Measurements from ENCODE around the gene RECK. TPM values are rescaled to one million over a fixed set of nuclear protein-coding genes. Genes with fewer than 3 reads are reported as not detected.

The RECK gene
- polyA plus RNA-seq, 1 donor: 9.1 TPM

DNA sequence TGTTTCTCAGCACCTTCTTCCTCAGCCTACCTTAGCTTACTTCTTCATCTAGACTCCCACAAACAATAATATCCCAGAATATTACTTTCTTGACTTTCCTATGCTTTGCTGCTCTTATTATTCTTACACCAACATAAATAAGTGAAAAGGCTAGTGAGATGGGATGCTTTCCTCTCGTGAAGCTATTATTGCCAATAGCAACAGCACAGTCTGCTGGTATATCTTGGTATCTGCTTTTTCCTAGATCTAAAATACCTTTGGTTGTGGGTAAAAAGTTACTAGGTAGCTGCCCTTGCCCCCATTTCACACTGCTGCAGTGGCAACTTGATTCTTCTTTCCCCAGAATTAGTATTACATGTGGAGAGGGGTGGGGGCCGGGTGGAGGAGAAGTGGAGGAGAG, 73.7 kb downstream of the RECK start:
- no peaks in the 10 kb centered on the region for H3K36me3 ChIP-seq (ENCODE audit: control insufficient read depth, insufficient read depth, low read length)
- no peak overlapping the region for H3K4me3 ChIP-seq (ENCODE audit: low read length)
- no peaks in the 10 kb centered on the region for H3K4me1 ChIP-seq (ENCODE audit: control insufficient read depth, insufficient read depth, low read length)
- H3K27me3 ChIP-seq (ENCODE audit: control insufficient read depth, insufficient read depth, low read length): no peaks in the 10 kb centered on the region
- no peak for DNase-seq
- WGBS (ENCODE audit: insufficient coverage, low lambda C conversion rate): no CpG with 5 or more reads among the region's 2 CpGs
- no peak overlapping the region for H3K27ac ChIP-seq (ENCODE audit: low read length)
- no peaks in the 10 kb centered on the region for H3K9me3 ChIP-seq (ENCODE audit: control insufficient read depth, low read depth, low read length)

DNA sequence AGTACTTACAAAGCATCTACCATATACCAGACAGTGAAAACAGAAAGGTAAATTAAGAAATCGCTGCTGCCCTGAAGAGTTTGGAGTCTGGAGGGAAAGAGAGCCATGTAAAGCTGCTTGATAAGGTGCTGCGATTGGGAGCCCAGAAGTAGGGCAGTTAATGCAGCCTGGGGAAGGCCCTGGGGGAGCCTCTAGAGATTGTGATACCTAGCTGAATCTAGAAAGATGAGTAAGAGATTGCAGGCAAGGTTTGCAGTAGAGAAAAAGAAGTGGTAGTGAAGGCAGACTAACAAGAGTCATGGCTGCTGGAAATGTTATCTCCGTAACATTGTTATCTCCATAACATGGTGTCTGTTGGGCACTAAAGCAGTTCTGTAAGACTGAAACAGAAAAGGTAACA, 75.8 kb downstream of the RECK start:
- no peak overlapping the region for H3K4me3 ChIP-seq (ENCODE audit: low read length)
- no peak for DNase-seq
- no peaks in the 10 kb centered on the region for H3K36me3 ChIP-seq (ENCODE audit: control insufficient read depth, insufficient read depth, low read length)
- 100% methylated on average over 1 of the region's 3 CpGs for WGBS (ENCODE audit: insufficient coverage, low lambda C conversion rate)
- no peak overlapping the region for H3K27ac ChIP-seq (ENCODE audit: low read length)
- H3K4me1 ChIP-seq (ENCODE audit: control insufficient read depth, insufficient read depth, low read length): no peaks in the 10 kb centered on the region
- no peaks in the 10 kb centered on the region for H3K9me3 ChIP-seq (ENCODE audit: control insufficient read depth, low read depth, low read length)
- H3K27me3 ChIP-seq (ENCODE audit: control insufficient read depth, insufficient read depth, low read length): no peaks in the 10 kb centered on the region

- Histone ChIP-seq H3K36me3 (ENCODE audit: control insufficient read depth, insufficient read depth, low read length) (no peaks in the 10 kb centered on the region), H3K27ac (ENCODE audit: low read length) (no peak overlapping the region), H3K27me3 (ENCODE audit: control insufficient read depth, insufficient read depth, low read length) (no peaks in the 10 kb centered on the region), H3K4me3 (ENCODE audit: low read length) (no peak overlapping the region), H3K9me3 (ENCODE audit: control insufficient read depth, low read depth, low read length) (no peaks in the 10 kb centered on the region), H3K4me1 (ENCODE audit: control insufficient read depth, insufficient read depth, low read length) (no peaks in the 10 kb centered on the region)
- WGBS (ENCODE audit: insufficient coverage, low lambda C conversion rate): no CpG with 5 or more reads among the region's 2 CpGs
- no peak for DNase-seq
These were observed 77.3 kb downstream of the RECK start for GRCh38 chr9:36113999-36114398.

DNA sequence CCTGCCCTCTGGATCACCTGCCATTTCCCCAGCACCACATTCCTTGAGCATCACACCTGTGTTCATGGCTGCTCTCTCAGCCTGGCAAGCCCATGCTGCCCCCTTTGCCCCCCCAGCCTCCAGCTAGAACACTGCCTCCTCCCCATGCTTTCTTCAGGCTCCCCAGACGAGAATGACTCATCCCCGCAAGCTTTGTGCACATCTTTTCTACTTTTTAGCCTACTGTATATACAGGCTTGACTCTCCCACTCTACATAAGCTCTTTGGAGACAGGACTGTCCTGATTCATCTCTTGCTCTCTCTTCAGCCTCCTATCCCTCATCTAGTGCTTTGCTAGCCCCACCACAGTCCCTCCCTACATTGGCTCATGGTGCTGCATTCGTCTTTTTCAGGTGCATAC, 79.9 kb downstream of the RECK start:
- Histone ChIP-seq H3K4me1 (ENCODE audit: control insufficient read depth, insufficient read depth, low read length) (no peaks in the 10 kb centered on the region), H3K9me3 (ENCODE audit: control insufficient read depth, low read depth, low read length) (no peaks in the 10 kb centered on the region), H3K4me3 (ENCODE audit: low read length) (no peak overlapping the region), H3K36me3 (ENCODE audit: control insufficient read depth, insufficient read depth, low read length) (peaks cover 2% of the 10 kb centered on the region), H3K27ac (ENCODE audit: low read length) (no peak overlapping the region), H3K27me3 (ENCODE audit: control insufficient read depth, insufficient read depth, low read length) (no peaks in the 10 kb centered on the region)
- DNase-seq: no peak
- no CpG with 5 or more reads among the region's 3 CpGs for WGBS (ENCODE audit: insufficient coverage, low lambda C conversion rate)

DNA sequence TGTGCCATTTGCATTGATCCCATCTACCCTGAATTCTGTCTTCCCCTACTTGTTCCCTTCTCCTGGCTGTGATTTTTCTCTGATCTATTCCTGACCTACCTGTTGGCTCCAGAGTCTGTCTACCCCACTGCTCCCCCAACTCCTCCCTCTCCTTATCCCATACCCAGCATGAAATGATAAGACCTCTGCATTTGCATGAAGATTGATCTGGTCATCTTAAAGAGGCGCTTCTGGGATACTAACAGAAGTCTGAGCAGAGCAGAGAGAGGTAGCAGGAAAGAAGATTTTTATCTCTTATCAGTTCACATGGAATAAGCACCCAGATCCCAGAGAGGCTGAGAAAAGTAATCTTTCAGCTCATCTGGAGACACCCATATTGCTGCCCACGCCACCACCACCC, 81.5 kb downstream of the RECK start:
- no peaks in the 10 kb centered on the region for H3K9me3 ChIP-seq (ENCODE audit: control insufficient read depth, low read depth, low read length)
- no peaks in the 10 kb centered on the region for H3K4me1 ChIP-seq (ENCODE audit: control insufficient read depth, insufficient read depth, low read length)
- no peak overlapping the region for H3K27ac ChIP-seq (ENCODE audit: low read length)
- peaks cover 6% of the 10 kb centered on the region for H3K36me3 ChIP-seq (ENCODE audit: control insufficient read depth, insufficient read depth, low read length)
- no CpG with 5 or more reads among the region's 2 CpGs for WGBS (ENCODE audit: insufficient coverage, low lambda C conversion rate)
- H3K27me3 ChIP-seq (ENCODE audit: control insufficient read depth, insufficient read depth, low read length): no peaks in the 10 kb centered on the region
- no peak overlapping the region for H3K4me3 ChIP-seq (ENCODE audit: low read length)
- DNase-seq: no peak

DNA sequence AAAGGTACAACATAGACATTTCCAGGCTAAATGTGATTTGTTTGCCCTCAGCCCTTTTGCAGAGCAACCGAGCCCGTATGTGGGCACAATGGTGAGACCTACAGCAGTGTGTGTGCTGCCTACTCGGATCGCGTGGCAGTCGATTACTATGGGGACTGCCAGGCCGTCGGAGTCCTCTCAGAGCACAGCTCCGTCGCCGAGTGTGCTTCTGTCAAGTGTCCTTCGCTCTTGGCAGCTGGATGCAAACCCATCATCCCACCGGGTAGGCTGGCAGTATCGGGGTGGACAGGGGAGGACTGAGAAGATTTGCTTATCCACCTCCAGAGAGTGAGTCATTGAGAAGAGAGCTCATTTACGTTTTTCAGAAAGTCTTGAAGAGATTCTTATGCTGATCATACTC, 82.0 kb downstream of the RECK start:
- WGBS (ENCODE audit: insufficient coverage, low lambda C conversion rate): no CpG with 5 or more reads among the region's 15 CpGs
- H3K36me3 ChIP-seq (ENCODE audit: control insufficient read depth, insufficient read depth, low read length): peaks cover 6% of the 10 kb centered on the region

GRCh38 chr9:36119476-36119875, 82.8 kb downstream of the RECK start:
- Histone ChIP-seq H3K36me3 (ENCODE audit: control insufficient read depth, insufficient read depth, low read length) (peaks cover 6% of the 10 kb centered on the region), H3K4me1 (ENCODE audit: control insufficient read depth, insufficient read depth, low read length) (no peaks in the 10 kb centered on the region)

More for the DNA sequence above, 82.0 kb downstream of the RECK start:
- Histone ChIP-seq H3K4me3 (ENCODE audit: low read length) (no peak overlapping the region), H3K27me3 (ENCODE audit: control insufficient read depth, insufficient read depth, low read length) (no peaks in the 10 kb centered on the region), H3K9me3 (ENCODE audit: control insufficient read depth, low read depth, low read length) (no peaks in the 10 kb centered on the region), H3K27ac (ENCODE audit: low read length) (no peak overlapping the region), H3K4me1 (ENCODE audit: control insufficient read depth, insufficient read depth, low read length) (no peaks in the 10 kb centered on the region)
- DNase-seq: no peak

DNA sequence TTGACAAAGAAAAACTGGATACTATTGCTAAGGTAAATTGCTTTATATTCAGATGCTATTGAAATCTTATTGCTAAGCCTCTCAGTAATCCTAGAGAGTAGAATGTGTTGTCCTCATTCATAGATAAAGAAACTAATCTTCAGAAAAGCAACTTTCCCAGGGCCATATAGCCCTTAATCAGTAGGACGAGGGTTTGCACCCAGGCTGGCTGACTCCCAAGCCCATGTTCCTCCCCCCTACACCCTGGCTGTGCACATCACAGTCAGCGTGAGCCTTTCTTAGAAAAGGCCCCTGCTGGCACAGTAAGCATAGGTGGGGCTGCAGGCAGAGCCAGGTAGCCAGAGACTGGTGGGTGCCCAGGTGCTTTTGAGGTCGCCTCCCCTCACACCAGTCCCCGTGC, 84.0 kb downstream of the RECK start:
- Histone ChIP-seq H3K9me3 (ENCODE audit: control insufficient read depth, low read depth, low read length) (no peaks in the 10 kb centered on the region), H3K27ac (ENCODE audit: low read length) (no peak overlapping the region), H3K4me3 (ENCODE audit: low read length) (no peak overlapping the region), H3K4me1 (ENCODE audit: control insufficient read depth, insufficient read depth, low read length) (peaks cover 8% of the 10 kb centered on the region), H3K27me3 (ENCODE audit: control insufficient read depth, insufficient read depth, low read length) (no peaks in the 10 kb centered on the region), H3K36me3 (ENCODE audit: control insufficient read depth, insufficient read depth, low read length) (peaks cover 6% of the 10 kb centered on the region)
- WGBS (ENCODE audit: insufficient coverage, low lambda C conversion rate): no CpG with 5 or more reads among the region's 4 CpGs
- DNase-seq: no peak

More at GRCh38 chr9:36119476-36119875, 82.8 kb downstream of the RECK start:
- H3K4me3 ChIP-seq (ENCODE audit: low read length): no peak overlapping the region
- 67% methylated on average over 5 of the region's 7 CpGs for WGBS (ENCODE audit: insufficient coverage, low lambda C conversion rate)
- no peak overlapping the region for H3K27ac ChIP-seq (ENCODE audit: low read length)
- H3K27me3 ChIP-seq (ENCODE audit: control insufficient read depth, insufficient read depth, low read length): no peaks in the 10 kb centered on the region
- no peaks in the 10 kb centered on the region for H3K9me3 ChIP-seq (ENCODE audit: control insufficient read depth, low read depth, low read length)
- no peak for DNase-seq

GRCh38 chr9:36121971-36122370, 85.3 kb downstream of the RECK start:
- Histone ChIP-seq H3K36me3 (ENCODE audit: control insufficient read depth, insufficient read depth, low read length) (peaks cover 6% of the 10 kb centered on the region), H3K27me3 (ENCODE audit: control insufficient read depth, insufficient read depth, low read length) (no peaks in the 10 kb centered on the region), H3K4me3 (ENCODE audit: low read length) (no peak overlapping the region), H3K9me3 (ENCODE audit: control insufficient read depth, low read depth, low read length) (no peaks in the 10 kb centered on the region), H3K4me1 (ENCODE audit: control insufficient read depth, insufficient read depth, low read length) (peaks cover 21% of the 10 kb centered on the region), H3K27ac (ENCODE audit: low read length) (no peak overlapping the region)
- DNase-seq: no peak
- WGBS (ENCODE audit: insufficient coverage, low lambda C conversion rate): no CpG with 5 or more reads among the region's 7 CpGs

DNA sequence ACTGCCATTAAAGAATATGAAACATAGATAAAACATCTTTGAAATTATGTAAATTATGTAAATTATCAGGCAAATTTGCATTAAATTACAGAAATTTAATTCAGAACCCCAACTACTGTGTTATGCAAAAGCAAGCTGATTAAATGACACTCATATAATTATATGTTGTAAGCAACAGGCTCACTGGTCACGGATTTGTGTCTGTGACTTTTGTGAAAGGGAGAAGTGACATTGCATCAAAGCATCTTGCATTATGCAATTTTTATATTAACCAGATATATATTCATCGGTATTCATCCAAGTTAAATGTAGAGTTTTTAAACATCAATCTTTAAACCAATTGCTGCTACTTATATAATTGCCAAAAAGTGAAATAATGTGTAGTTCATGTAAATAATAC, 86.8 kb downstream of the RECK start:
- Histone ChIP-seq H3K36me3 (ENCODE audit: control insufficient read depth, insufficient read depth, low read length) (peaks cover 6% of the 10 kb centered on the region), H3K4me1 (ENCODE audit: control insufficient read depth, insufficient read depth, low read length) (peaks cover 22% of the 10 kb centered on the region), H3K27ac (ENCODE audit: low read length) (no peak overlapping the region), H3K27me3 (ENCODE audit: control insufficient read depth, insufficient read depth, low read length) (no peaks in the 10 kb centered on the region), H3K9me3 (ENCODE audit: control insufficient read depth, low read depth, low read length) (no peaks in the 10 kb centered on the region), H3K4me3 (ENCODE audit: low read length) (no peak overlapping the region)
- no CpG with 5 or more reads among the region's 2 CpGs for WGBS (ENCODE audit: insufficient coverage, low lambda C conversion rate)
- no peak for DNase-seq

DNA sequence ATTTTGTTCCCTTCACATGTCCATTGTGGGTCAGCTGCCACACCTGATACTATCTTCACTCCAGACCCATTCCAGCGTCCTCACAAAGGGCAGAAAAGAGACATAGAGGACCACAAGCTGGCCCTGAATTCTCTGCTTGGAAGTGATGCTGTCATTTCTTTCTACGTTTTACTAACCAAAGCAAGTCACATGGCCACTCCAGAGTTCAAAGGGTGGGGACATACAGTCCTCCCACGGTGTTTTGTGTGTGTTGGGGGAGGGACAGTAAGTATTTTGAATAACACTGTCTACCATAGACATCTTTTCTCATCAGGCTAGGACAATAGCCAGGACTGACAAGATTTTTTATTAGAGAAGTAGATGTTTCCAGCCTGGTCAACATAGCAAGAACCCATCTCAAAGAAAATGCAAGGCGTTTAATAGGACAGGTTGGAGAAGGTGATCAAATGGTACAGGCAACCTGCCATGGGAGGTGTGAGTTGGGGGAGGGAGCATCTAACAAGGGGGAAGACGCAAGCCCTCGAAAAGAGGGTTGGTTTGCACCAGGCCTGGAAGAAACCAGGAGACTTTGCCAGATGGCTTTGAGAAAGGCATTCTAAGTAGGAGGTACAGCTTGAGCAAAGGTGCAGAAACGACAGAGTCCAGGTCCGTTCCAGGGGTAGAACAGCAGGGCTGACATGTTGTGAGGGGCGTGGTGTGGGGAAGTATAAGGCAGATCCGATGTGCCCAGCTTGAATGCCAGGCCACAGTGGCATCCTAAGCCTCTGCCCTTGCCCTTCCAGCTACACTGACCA, 88.5 kb downstream of the RECK start:
- 90% methylated on average over 2 of the region's 10 CpGs for WGBS (ENCODE audit: insufficient coverage, low lambda C conversion rate)
- Histone ChIP-seq H3K4me1 (ENCODE audit: control insufficient read depth, insufficient read depth, low read length) (peaks cover 22% of the 10 kb centered on the region), H3K9me3 (ENCODE audit: control insufficient read depth, low read depth, low read length) (no peaks in the 10 kb centered on the region), H3K27me3 (ENCODE audit: control insufficient read depth, insufficient read depth, low read length) (no peaks in the 10 kb centered on the region), H3K4me3 (ENCODE audit: low read length) (no peak overlapping the region), H3K36me3 (ENCODE audit: control insufficient read depth, insufficient read depth, low read length) (peaks cover 4% of the 10 kb centered on the region), H3K27ac (ENCODE audit: low read length) (no peak overlapping the region)
- peak in 1 of 2 donors; percentile 55 for DNase-seq

Measured in large intestine (tissue), 3 donors.